MG63 (cell line): ENCODE results near the gene RIMBP3C. TPM values are rescaled to one million over a fixed set of nuclear protein-coding genes. Genes with fewer than 3 reads are reported as not detected.
"Not testable (repeated sequence)": the region's sequence is repeated elsewhere in the genome, so short reads cannot be mapped to it uniquely, and the experiment has no call there.

ENCODE experiments used
- DNase-seq: peaks from one replicate; pipeline ENCODE4 v3.0.0-alpha.2; 2020
- H3K27me3 ChIP-seq: fragments of 250-450 bp; sonication (Bioruptor Pico); 2 replicates; pipeline ENCODE4 v1.5.1; 2020; ENCODE audit warnings: mild to moderate bottlenecking, moderate library complexity
- H3K36me3 ChIP-seq: fragments of 250-450 bp; sonication (Bioruptor Pico); 2 replicates; pipeline ENCODE4 v1.5.1; 2020; ENCODE audit warnings: mild to moderate bottlenecking, moderate library complexity
- H3K4me3 ChIP-seq: fragments of 250-450 bp; sonication (Bioruptor Pico); 2 replicates; pipeline ENCODE4 v1.5.1; 2020; ENCODE audit warnings: mild to moderate bottlenecking, moderate library complexity
- H3K9me3 ChIP-seq: fragments of 250-450 bp; sonication (Bioruptor Pico); 2 replicates; pipeline ENCODE4 v1.5.1; 2020; ENCODE audit warnings: mild to moderate bottlenecking, moderate library complexity
- total RNA-seq: library from RNA; depleted of rRNA; stranded (reverse); fragments of >200 nt; shearing (Covaris generic); gene quantifications from 2 replicates; pipeline ENCODE4 v1.2.3, GENCODE V29; 2014; ENCODE audit warnings: low replicate concordance; rRNA removed

RIMBP3C gene
- total RNA-seq, result 0.30 and 0.49 TPM in 2 replicates

- DNase-seq, H3K4me3 ChIP-seq, H3K36me3 ChIP-seq, H3K27me3 ChIP-seq, H3K9me3 ChIP-seq: not testable (repeated sequence)
These were observed at the start of gene RIMBP3C for GRCh38 chr22:21551361-21551760. Gene RIMBP3C, minus strand, starts transcription at chr22:21551461. Its CDS starts 485 bp downstream, at chr22:21550976.

- Histone ChIP-seq H3K9me3 (no peaks in the 10 kb centered on the region), H3K27me3 (no peaks in the 10 kb centered on the region), H3K36me3 (peaks cover 40% of the 10 kb centered on the region), H3K4me3 (no peak overlapping the region)
- no peak for DNase-seq
These were observed 48.0 kb upstream of the RIMBP3C start for GRCh38 chr22:21599053-21599893.

GRCh38 chr22:21598302-21598701, 47.0 kb upstream of the RIMBP3C start:
- Histone ChIP-seq H3K9me3 (no peaks in the 10 kb centered on the region), H3K36me3 (peaks cover 49% of the 10 kb centered on the region), H3K27me3 (no peaks in the 10 kb centered on the region), H3K4me3 (no peak overlapping the region)
- no peak for DNase-seq

GRCh38 chr22:21596356-21597135, 45.3 kb upstream of the RIMBP3C start:
- not testable (repeated sequence) for H3K4me3 ChIP-seq, DNase-seq, H3K27me3 ChIP-seq, H3K9me3 ChIP-seq
- H3K36me3 ChIP-seq, result peaks cover 57% of the 10 kb centered on the region

- Histone ChIP-seq H3K4me3 (no peak overlapping the region), H3K27me3 (no peaks in the 10 kb centered on the region), H3K36me3 (peaks cover 60% of the 10 kb centered on the region), H3K9me3 (no peaks in the 10 kb centered on the region)
- no peak for DNase-seq
These were observed 43.7 kb upstream of the RIMBP3C start for GRCh38 chr22:21594865-21595452.

GRCh38 chr22:21593406-21594232, 42.4 kb upstream of the RIMBP3C start:
- H3K9me3 ChIP-seq, result no peaks in the 10 kb centered on the region
- H3K36me3 ChIP-seq, result peaks cover 57% of the 10 kb centered on the region
- no peak for DNase-seq
- H3K27me3 ChIP-seq, result no peaks in the 10 kb centered on the region
- H3K4me3 ChIP-seq, result no peak overlapping the region

- no peak overlapping the region for H3K4me3 ChIP-seq
- no peak for DNase-seq
- peaks cover 55% of the 10 kb centered on the region for H3K36me3 ChIP-seq
- no peaks in the 10 kb centered on the region for H3K27me3 ChIP-seq
- no peaks in the 10 kb centered on the region for H3K9me3 ChIP-seq
These were observed 41.2 kb upstream of the RIMBP3C start for GRCh38 chr22:21592422-21592821.

- Histone ChIP-seq H3K9me3 (no peaks in the 10 kb centered on the region), H3K4me3 (no peak overlapping the region), H3K27me3 (no peaks in the 10 kb centered on the region), H3K36me3 (peaks cover 51% of the 10 kb centered on the region)
- DNase-seq, result peak; percentile 70
These were observed 40.4 kb upstream of the RIMBP3C start for GRCh38 chr22:21591695-21592094.

- Histone ChIP-seq H3K27me3 (no peaks in the 10 kb centered on the region), H3K4me3 (no peak overlapping the region), H3K9me3 (no peaks in the 10 kb centered on the region), H3K36me3 (peaks cover 46% of the 10 kb centered on the region)
- DNase-seq, result no peak
These were observed 39.8 kb upstream of the RIMBP3C start for GRCh38 chr22:21590809-21591641.

GRCh38 chr22:21589396-21589795, 38.1 kb upstream of the RIMBP3C start:
- no peaks in the 10 kb centered on the region for H3K9me3 ChIP-seq

GRCh38 chr22:21587803-21588611, 36.7 kb upstream of the RIMBP3C start:
- no peak for DNase-seq
- Histone ChIP-seq H3K27me3 (no peaks in the 10 kb centered on the region), H3K4me3 (no peak overlapping the region), H3K9me3 (no peaks in the 10 kb centered on the region), H3K36me3 (peaks cover 28% of the 10 kb centered on the region)

More at GRCh38 chr22:21589396-21589795, 38.1 kb upstream of the RIMBP3C start:
- no peak for DNase-seq
- Histone ChIP-seq H3K4me3 (no peak overlapping the region), H3K36me3 (peaks cover 37% of the 10 kb centered on the region), H3K27me3 (no peaks in the 10 kb centered on the region)

- H3K36me3 ChIP-seq, result peaks cover 16% of the 10 kb centered on the region
- H3K4me3 ChIP-seq, result no peak overlapping the region
- H3K27me3 ChIP-seq, result no peaks in the 10 kb centered on the region
- no peak for DNase-seq
- H3K9me3 ChIP-seq, result no peaks in the 10 kb centered on the region
These were observed 34.1 kb upstream of the RIMBP3C start for GRCh38 chr22:21585389-21585788.

GRCh38 chr22:21582801-21583740, 31.8 kb upstream of the RIMBP3C start:
- H3K9me3 ChIP-seq, result no peaks in the 10 kb centered on the region
- H3K4me3 ChIP-seq, result no peak overlapping the region
- peaks cover 21% of the 10 kb centered on the region for H3K36me3 ChIP-seq
- no peak for DNase-seq
- no peaks in the 10 kb centered on the region for H3K27me3 ChIP-seq
